Epidermal melanocyte (primary cell): ENCODE results near the gene DUSP16.

Source experiments
- DNase-seq: peaks from one replicate; pipeline ENCODE4 v3.0.0; 2011; ENCODE audit warnings: low spot score; ENCODE audit not compliant: insufficient read length

The DUSP16 gene

DNA sequence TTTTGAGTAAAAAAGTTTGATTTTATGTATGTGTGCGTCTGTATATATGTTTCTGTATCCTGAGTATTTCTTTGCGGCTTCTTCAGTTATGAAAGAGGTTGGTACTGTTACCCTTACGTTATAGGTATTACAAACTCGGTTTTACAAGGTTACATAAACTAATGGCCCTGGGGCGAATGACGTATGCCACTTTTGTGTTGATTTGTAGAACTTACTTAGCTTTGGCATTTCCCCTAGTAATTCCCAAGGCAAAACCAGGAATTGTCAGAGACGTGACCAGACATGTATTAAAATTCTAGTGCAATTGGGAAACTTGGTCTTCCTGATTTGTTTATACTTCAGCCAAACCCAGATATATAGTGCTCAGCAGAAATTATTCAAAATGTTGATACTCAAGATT lies 93.3 kb downstream of the DUSP16 start:
- no peak for DNase-seq

DNA sequence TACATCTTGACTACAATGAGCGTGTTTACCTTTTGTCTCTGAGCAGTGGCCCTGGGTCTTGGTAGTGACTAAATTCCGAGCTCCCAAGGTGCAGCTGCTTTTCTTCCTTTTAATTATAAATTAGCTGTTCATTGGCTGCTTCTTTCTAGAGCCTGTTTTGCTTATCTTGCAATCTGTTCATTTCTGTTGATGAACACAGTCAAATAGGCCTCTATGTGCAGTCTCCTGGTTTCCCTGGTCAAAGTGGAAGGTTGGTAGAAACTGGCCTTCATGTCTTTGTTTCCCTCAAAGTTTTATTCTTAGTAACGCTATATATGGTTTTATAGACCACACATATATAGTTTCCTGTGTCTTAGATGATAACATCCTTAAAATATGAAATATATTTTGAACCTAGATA lies 94.1 kb downstream of the DUSP16 start:
- no peak for DNase-seq

DNA sequence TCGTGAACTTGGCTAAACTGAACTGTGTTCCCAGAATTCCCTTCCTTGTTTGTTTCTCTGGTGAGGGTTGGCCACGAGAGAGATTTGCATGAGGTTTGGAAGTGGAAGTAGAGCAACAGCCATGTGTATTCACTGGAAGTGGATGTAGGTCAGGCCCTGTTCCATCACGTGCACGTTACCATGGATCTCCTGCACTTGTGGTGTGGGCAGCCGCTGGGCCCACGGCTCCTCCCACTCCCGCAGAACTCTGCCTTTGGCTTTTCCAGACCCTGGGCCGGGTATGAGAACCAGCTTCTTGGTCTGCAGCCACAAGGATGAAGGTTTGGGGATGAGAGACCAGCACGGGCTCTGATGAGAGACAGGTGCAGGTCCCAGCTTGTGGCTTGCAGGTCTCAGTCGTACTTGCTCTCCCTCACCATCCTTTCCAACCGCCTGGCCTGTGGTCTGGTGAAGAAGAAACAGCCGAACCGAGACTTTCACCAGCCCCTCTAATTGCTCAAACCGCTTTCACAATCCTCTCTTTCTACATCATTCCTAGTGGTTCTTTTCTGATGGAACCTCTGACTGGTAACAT lies 94.9 kb downstream of the DUSP16 start:
- no peak for DNase-seq

DNA sequence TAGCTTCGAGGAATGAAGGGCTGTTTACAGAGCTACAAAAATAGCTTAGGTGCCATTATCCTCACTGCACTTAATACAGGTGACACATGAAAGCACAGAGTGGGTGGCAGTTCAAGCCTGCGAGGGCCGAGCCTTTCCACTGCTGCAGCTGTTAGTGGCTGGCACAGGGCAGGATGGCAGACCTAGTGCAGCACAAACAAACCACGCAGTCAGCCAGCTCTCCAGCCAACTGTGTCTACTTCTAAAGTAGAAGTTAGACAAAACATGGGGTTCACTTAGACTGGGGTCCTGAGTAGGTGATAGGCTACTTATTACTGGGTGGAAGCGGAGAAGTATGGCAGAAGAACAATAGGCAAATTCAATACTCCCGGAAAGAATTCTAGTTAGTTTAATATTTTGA lies 95.4 kb downstream of the DUSP16 start:
- no peak for DNase-seq

DNA sequence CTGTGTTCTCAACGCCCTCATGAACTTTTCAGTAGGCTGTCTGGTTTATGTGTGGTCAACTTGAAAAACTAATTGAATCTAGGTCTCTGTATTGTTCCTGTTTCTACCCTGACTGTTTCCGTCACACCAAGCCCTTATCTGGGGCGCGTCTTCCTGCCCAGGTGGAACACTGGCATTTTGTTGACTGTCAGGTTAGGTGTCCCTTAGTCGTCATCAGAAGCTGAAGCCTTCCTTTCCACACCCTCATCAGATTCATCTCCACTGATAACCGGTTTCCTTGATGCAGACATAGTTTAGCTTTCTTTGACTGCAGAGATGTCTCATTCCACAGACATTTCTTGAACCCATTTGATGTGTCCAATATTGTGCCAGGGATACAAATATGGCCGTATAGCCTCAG lies 96.5 kb downstream of the DUSP16 start:
- DNase-seq, result no peak

DNA sequence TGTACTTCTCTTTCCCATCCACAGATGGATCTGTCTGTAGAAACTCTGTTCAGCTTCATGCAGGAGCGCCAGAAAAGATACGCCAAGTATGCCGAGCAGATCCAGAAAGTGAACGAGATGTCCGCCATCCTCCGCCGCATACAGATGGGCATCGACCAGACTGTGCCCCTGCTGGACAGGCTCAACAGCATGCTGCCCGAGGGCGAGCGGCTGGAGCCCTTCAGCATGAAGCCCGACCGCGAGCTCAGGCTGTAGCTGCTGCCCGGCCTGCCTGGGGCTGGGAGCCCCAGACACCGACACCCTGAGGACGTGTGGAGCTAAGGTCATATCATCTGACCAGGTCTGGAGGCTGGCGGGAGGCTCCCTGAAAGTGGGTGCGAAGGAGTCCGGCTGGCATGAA lies 97.1 kb downstream of the DUSP16 start:
- no peak for DNase-seq

DNA sequence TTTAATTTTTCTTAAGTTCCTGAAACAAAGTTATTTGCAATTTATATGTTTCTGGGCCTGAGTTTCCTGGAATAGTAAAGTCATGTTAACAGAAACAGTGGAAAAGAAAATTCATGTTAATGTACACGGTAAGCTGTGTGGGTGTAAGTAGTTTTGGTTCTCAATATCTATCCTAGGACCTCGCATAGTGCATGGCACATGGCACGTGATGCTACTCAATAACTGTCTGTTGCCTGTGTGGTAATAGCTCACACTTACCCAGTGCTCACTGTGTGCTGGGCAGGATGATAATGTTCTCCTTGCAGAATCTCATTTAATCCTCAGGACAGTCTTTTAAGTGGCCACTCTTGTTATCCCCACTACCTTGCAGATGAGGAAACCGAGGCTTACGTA lies 100.7 kb downstream of the DUSP16 start:
- DNase-seq, result no peak

DNA sequence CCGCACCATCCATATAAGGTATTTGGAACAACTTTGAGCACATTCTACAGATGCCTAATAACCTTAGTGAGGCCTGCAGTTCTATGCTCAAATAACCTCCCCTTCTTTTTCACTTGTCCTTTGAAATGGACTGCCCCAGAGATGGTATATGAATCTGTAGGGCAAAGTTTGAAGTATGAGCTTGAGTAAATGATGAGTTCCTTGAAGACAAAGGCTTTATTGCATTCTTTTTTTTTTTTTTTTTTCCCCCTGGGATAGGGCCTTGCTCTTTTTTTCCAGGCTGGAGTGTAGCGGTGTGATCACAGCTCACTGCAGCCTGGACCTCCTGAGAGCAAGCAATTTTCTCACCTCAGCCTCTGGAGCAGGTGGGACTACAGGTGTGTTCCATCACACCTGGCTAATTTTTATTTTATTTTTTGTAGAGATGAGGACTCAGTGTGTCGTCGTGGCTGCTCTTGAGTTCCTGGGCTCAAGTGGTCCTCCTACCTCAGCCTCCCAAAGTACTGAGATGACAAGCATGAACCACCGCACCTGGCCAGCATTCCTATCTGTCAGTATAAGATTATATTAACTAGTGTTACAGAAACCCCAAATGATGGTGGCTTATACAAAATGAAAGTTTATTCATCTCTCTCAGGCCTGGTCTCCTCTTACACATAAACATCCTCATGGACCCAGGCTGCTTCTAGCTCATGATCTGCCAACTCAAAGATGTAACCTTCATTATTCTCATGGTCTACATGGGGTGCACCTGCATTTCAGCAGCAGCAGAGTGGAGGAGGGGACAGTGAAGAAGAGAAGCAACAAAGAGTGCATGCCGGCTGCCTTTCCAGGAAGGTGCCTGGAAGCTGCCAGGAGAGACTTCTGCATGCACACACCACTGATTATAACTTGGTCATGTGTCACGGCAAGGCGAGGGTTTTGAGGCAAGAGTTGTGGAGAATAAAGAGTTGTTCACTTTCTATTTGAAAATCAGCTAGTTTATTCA lies 101.4 kb downstream of the DUSP16 start:
- no peak for DNase-seq

DNA sequence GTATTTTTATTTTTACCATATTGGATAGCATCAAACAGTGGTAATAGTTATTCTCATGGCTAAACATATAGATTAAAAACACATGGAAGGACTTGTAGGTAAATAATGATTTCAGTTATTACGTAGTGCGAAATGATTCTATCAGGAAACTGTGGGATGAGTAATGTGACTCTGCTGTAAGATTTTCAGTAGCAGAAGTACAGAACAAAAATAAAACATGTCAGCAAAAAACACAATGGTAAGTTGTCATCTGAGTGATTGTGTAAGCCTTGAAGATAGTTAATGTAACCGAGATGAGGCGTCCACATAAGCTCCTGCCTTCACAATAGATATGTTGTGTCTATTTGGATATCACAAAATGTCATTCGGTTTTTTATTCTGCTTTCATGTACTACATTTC lies 106.0 kb downstream of the DUSP16 start:
- no peak for DNase-seq

DNA sequence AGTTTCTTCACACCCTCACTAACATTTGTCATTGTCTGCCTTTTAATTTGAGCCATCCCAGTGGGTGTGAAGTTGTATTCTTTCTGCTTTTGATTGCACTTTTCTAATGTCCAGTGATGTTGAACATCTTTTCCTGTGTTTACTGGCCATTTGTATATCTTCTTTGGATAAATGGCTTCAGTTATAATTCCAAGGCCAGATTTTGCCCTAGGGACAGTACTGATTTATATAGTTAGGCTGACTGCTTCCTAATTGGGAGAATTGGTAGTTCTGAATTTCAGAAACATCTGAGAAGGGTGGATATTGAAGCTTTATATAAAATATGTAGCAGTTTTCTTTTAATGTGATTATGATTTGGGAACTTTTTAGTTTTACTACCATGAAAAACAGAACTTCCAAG lies 108.3 kb downstream of the DUSP16 start:
- no peak for DNase-seq

DNA sequence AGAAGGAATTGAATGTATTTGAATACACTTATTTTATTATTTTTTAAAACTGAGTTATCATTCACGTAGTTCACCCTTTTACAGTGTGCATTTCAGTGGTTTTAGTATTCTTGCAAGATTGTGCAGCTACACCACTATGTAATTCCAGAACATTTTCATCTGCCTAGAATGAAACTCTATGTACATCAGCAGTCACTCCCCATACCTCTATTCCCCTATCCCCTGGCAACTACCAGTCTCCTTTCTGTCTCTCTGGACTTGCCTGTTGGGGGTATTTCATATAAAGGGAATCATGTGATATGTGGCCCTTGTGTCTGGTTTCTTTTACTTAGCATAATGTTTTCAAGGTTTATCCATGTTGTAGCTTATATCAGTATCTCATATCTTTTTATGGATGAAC lies 109.0 kb downstream of the DUSP16 start:
- no peak for DNase-seq

DNA sequence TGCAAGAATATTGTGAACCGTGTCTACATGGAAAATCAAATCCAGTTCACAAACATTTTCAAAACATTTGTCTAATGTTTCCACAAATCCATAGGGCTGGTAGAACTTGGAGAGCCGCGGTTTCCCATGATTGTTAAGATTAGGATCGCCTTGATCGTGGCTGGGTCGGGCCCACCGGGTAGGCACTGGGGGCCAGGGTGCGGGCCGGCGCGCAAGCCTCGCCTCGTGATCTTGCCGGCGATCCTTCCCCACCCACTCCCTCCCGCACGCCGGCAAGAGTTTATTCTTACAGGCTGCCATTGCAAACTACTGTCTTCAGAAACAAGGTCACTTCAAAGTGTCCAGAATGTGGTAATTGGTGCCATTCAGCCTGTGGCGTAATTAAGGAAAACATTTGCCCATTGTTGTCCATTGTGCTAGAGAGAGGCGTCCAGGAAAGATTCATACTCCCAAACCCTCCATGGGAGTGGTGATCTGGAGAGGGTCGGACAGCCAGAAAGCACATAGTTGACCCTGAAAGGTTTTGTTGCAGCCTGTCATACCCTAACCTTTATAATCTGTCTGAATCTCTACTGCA lies 110.2 kb downstream of the DUSP16 start:
- DNase-seq, result no peak

DNA sequence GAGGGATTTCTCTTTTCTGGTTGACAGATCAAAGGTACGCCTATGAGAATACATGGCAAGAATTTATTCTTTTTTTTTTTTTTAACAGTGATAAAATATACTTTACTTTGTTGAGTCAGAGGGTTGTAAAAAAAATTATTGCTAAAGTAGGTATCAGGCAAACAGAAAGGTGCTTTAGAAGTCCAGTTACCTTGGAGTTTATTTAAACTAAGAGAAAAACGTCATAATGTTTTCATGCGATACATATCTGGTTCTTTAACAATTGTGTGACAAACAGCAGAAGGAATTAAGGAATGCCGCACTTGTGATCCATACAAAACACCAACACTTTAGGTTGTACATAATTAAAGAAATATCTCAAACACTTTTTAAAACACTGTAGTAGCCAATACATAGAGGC lies 111.6 kb downstream of the DUSP16 start:
- no peak for DNase-seq

DNA sequence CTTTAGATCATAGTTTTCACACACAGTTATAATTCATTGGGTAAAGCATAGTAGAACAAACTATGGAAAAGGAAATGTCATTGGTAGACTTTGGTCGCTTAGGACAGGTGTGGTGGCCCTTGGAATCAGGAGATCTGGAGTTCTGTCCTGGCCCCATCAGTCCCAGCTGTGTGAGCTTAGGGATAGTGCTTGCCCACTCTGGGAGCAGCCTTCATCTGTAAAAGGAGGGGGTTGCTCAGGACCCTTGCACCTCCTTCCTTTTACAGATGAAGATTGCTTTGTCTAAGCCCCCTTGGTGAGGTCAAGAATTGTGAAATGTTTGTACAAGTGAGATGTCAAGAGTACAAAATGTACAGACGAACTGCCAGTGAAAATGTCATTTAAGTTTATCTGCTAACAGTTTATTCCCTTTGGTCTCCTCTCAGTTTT lies 112.6 kb downstream of the DUSP16 start:
- DNase-seq, result no peak

DNA sequence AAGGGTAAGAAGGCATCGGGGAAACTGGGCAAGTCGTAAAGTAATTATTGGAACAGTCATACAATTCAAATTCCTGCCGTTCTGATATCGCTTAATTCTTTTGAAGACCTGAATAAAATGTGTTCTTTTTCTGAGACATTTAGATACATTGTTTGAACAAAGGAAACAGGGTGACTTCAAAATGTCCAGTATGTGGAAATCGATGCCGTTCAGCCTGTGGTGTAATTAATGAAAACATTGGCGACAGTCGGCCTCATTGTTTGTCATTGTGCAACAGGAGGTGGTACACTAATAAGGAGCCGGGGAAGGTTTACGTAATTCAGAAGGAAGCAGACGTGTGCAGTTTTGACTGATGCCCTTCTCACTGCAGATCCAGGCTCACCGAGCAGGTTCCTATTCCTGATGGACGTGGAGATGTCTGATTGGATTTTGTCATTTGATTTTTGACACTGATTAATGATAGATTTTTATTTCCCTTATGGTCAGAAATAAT lies 113.1 kb downstream of the DUSP16 start:
- no peak for DNase-seq

DNA sequence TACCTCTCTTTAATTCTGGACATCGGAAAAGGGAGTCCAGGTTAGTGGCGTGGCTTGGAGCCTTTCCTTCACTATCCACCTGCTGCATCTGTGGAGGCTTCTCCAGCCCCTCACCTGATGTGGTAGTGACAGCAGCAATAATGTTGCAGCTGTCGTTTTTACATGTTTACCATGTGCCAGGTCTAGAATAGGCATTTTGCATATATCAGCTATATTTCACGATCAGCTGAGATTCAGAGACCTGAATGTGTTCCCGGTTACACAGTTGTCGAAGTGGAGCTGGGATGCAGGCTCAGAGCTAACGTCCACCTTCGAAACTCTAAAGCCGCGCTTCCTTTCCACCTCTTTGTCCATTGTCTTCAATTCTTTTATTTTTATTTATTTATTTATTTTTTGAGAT lies 114.8 kb downstream of the DUSP16 start:
- DNase-seq, result no peak

DNA sequence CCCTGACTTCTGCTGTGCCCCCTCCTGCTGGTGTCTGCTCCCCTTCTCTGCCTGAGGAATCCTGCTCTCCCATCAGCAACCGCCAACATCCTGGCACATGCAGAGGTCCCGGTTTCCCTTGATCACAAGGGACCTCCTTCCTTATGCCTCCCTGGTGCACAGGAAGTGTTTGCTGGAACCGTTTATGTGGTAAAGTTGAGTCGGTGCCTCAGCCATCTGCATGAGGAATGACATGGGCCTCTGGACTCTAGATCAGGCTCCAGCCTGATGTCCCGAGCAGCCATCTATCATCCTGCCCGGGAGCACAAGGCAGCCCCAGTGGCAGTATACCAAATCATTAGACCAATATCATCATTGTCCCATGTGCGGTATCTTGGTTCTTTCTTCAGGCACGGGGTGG lies 115.4 kb downstream of the DUSP16 start:
- no peak for DNase-seq

DNA sequence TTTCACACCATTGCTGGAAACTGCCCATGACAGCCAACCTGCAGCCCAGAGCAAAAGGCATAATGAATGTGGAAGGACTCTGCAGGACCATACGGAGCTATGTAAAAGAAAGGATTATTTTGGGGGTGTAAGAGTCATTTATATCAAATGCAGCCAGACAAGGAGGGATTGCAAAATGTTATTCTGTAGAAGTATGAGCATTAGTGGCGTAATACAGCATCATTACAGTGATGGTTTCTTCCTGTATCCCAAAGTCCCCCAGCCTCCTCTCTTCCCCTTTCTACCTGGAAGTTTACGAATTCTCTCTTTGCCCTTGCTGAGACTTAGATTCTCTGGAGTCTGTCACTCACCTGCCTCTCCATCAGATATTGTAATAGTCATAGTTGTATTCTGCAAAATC lies 115.9 kb downstream of the DUSP16 start:
- DNase-seq, result no peak

DNA sequence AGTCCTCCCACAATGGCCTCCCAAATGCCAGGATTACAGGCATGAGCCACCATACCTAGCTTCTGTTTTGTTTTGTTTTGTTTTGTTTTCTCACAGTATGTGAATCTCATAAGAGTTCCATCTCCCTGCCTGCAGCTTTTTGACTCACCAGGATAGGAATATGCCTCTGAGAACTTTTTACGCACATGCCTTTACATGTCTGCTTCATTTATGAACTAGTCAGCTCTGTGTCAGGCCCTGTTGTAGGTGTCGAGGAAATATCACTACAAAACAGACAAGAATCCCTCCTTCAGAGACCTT lies 116.8 kb downstream of the DUSP16 start:
- DNase-seq, result no peak

DNA sequence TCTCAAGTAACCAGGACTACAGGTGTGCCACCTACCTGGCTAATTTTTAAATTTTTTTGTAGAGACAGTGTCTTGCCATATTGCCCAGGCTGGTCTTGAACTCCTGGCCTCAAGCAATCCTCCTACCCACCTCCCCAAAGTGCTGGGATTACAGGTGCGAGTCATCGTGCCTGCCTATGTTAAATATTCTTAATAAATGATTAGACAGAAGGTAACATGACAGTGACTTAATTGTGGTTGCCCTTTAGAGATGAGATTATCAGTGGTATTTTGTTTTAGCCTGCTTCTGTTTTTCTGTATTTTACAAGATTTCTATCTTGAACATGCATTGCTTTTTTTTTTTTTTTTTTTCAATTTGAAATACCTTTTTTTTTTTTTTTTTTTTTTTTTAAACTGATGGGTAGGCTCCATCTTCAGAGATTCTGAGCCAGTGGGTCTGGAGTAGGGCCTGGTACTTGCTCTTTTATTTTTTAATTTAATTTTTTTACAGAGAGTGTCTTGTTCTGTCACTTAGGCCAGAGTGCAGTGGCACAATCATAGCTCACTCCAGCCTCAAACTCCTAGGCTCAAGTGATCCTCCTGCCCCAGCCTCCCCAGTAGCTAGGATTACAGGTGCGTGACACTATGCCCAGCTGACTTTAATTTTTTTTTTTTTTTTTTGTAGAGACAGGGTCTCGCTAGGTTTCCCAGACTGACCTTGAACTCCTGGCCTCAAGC lies 117.3 kb downstream of the DUSP16 start:
- no peak for DNase-seq

DNA sequence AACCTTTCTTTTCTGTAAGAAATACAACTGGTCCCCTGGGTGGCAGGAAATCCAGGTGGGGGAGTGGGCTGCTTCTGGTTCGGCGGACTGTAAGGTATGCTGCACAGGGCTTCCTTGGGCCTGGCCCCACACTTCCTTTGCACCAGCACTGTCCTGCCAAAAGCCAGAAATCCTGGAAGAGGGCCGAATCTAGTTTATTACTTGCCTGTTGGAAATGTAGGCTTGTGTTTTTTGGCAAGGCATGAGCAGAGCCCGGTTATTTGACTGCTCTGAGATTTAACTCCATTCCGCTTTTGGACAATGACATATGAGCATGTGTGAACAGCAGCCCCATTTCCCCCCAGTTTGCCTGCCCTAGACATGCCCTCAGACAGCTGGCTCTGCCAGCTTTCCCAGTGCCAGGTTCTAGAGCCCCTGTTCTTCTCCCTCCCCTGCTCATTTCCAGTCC lies 119.2 kb downstream of the DUSP16 start:
- DNase-seq, result no peak

DNA sequence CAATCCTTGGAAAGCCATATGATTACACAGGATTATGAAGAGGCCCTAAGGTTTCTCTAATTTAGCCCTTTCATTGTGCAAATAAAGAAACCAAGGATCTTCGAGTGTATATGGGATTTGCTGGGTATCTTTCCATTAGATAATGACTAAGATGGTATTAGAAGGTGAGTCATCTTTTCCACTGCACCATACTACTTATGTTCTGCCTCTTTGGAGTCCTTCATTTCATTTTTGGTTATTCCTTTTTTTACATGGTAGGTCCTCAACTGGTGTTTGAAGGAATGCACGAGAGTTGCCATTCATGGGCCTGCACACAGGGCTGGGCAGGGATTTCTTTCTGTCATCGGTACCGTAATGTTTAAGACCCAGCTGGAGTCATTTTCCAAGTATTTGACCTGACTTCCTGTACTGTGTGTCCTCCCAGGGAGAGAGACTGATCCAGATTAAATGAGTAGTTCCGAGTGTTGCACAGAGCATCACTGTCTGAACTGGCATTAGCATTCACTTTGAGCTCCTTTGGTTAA lies 120.1 kb downstream of the DUSP16 start:
- DNase-seq, result no peak
